ENCODE results near the gene ANKH.

- no peak for TF ChIP-seq POLR2A (IDR thresholded peaks at IDR 0.05; ENCODE audit: borderline replicate concordance, extremely low read depth, insufficient read depth, insufficient read length)
- no peak for TF ChIP-seq RAD21 (IDR thresholded peaks at IDR 0.05; ENCODE audit: low read depth)
- TF ChIP-seq ZBTB33 (IDR thresholded peaks at IDR 0.05; ENCODE audit: extremely low read depth, insufficient replicate concordance, low read length), result no peak
- TF ChIP-seq CTCF (IDR thresholded peaks at IDR 0.05 in 2 of 3, conservative IDR thresholded peaks at IDR 0.05 in 1 of 3; ENCODE audit: borderline replicate concordance in 1 of 3, insufficient read depth in 1 of 3, low read depth in 2 of 3, low read length in 2 of 3), result no peak
These were observed 64.1 kb downstream of the ANKH start for GRCh38 chr5:14807471-14807870.
